ENCODE results near the gene SRSF5. TPM values are rescaled to one million over a fixed set of nuclear protein-coding genes. Genes with fewer than 3 reads are reported as not detected.

Gene SRSF5
- total RNA-seq, 1 experiment from 2014 or later: 389 TPM

GRCh38 chr14:69755784-69756183 is 11.2 kb upstream of the SRSF5 start:
- no peak overlapping the region for H3K4ac ChIP-seq (ENCODE audit: low read depth, low read length)
- no peak overlapping the region for H3K56ac ChIP-seq (ENCODE audit: insufficient read length, low read depth, low read length)
- no peak overlapping the region for H3K4me3 Mint-ChIP-seq
- no peaks in the 10 kb centered on the region for H3K27me3 ChIP-seq (ENCODE audit: insufficient read depth, low read length)
- H2BK20ac ChIP-seq (ENCODE audit: low read depth, low read length, poor library complexity, severe bottlenecking): no peak overlapping the region
- H3K9ac ChIP-seq (ENCODE audit: extremely low read depth, insufficient read length, low read length): no peak overlapping the region
- no peaks in the 10 kb centered on the region; the same call in 1 of the 2 replicates for H3K4me1 ChIP-seq (ENCODE audit: insufficient read depth, low read length)
- no peak overlapping the region for H2BK5ac ChIP-seq (ENCODE audit: insufficient read length, low read length)
- H3K27ac ChIP-seq (ENCODE audit: insufficient read length, low read depth, low read length): no peak overlapping the region
- no peak overlapping the region for H4K5ac ChIP-seq (ENCODE audit: insufficient read length, low read depth, low read length)
- H3K4me1 Mint-ChIP-seq: peaks cover 15 to 16% of the 10 kb centered on the region in 2 experiments
- H3K23me2 ChIP-seq (ENCODE audit: insufficient read length, low read depth, low read length, poor library complexity, severe bottlenecking): no peaks in the 10 kb centered on the region
- no peaks in the 10 kb centered on the region for H3K36me3 Mint-ChIP-seq (ENCODE audit: insufficient read depth in 1 of 3, low read depth in 3 of 3)
- DNase-seq: no peak
- no CpG with 5 or more reads among the region's 2 CpGs for WGBS (ENCODE audit: extremely low coverage, insufficient read length, low lambda C conversion rate)
- H2AK5ac ChIP-seq (ENCODE audit: insufficient read length, low read length): no peak overlapping the region
- H3K9me3 Mint-ChIP-seq: no peaks in the 10 kb centered on the region; a peak in 1 of 5 replicates
- no peaks in the 10 kb centered on the region; the same call in 1 of the 2 replicates for H3K27me3 Mint-ChIP-seq (ENCODE audit: low read depth)
- no peak overlapping the region for H3K14ac ChIP-seq (ENCODE audit: insufficient read depth, low read length)
- no peak overlapping the region for H2BK120ac ChIP-seq (ENCODE audit: low read depth, low read length, poor library complexity, severe bottlenecking)
- H4K20me1 ChIP-seq (ENCODE audit: control insufficient read depth, insufficient read depth, insufficient read length): no peaks in the 10 kb centered on the region
- TF ChIP-seq CTCF (conservative IDR thresholded peaks at IDR 0.05): no peak
- no peak overlapping the region for H3K4me2 ChIP-seq (ENCODE audit: insufficient read depth, insufficient read length, low read length)
- H2AFZ ChIP-seq (ENCODE audit: low read length): no peak overlapping the region
- no peak overlapping the region for H2BK15ac ChIP-seq (ENCODE audit: low read depth, low read length)
- no peak overlapping the region for H2BK12ac ChIP-seq (ENCODE audit: insufficient read length, low read depth, low read length)
- H4K8ac ChIP-seq (replicated peaks; ENCODE audit: insufficient read length, low read depth, low read length): no peak overlapping the region
- no peaks in the 10 kb centered on the region for H3K79me2 ChIP-seq (ENCODE audit: insufficient read depth, low read length)
- no peak overlapping the region for H3T11ph ChIP-seq (ENCODE audit: low read length)
- H3K27ac Mint-ChIP-seq: no peak overlapping the region
- H3K79me1 ChIP-seq (ENCODE audit: insufficient read depth, low read depth, low read length, poor library complexity, severe bottlenecking): no peaks in the 10 kb centered on the region
- H4K91ac ChIP-seq (ENCODE audit: insufficient read length, low read depth, low read length): no peak overlapping the region
- no peak overlapping the region for H3K18ac ChIP-seq (ENCODE audit: insufficient read length, low read depth, low read length)
- no peak overlapping the region for H3K23ac ChIP-seq (ENCODE audit: insufficient read length, low read depth, low read length)
- H3K9me3 ChIP-seq (ENCODE audit: control insufficient read depth, low read depth, low read length): no peaks in the 10 kb centered on the region
